GM18867 (cell line): ENCODE results near the gene APOL4.
"Not testable (repeated sequence)": the region's sequence is repeated elsewhere in the genome, so short reads cannot be mapped to it uniquely, and the experiment has no call there.

Experiments used
- ATAC-seq: cut with Tn5 transposase; IDR thresholded peaks from one replicate; pipeline ENCODE4 v1.9.1; 2021; ENCODE audit warnings: mild to moderate bottlenecking, moderate library complexity; ENCODE audit not compliant: unreplicated experiment

The APOL4 gene

GRCh38 chr22:36187862-36188261 is 13.7 kb downstream of the APOL4 start:
- not testable (repeated sequence) for ATAC-seq

DNA sequence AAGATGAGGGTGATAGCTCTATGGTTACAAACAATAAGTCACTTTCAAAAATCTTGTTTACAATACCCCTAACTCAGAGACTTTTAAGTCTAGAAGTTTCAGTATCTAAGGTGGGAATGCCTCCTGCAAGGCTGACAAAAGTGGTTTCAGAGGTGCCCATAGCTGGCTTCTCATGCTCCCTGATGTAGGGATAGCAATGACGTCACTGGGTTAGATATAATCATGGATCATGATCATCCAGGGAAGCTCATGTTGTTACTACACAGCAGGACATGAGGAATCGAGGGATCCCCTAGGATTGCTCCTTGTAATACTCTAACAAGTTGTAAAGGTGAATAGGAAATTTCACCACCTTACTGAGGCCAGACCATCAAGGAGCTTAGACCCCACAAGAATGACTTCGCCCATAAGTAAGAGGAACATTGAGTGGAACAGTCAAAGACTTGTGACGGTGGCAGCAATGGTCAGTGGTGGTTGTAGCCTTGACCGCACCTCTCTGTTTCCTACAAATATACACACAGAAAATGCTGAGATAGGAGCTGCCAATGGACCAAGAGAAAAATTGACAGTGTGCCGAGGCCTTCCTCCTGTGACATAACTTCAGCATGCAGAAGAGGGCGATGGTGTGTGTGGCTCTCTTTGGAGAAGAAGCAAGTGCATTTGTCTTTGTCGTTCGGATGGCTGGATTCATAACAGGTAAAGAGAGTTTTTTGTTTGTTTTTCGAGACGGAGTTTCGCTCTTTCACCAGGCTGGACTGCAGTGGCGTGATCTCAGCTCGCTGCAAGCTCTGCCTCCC is 15.6 kb downstream of the APOL4 start:
- no peak for ATAC-seq

GRCh38 chr22:36184433-36185025 is 17.1 kb downstream of the APOL4 start:
- no peak for ATAC-seq

- no peak for ATAC-seq
Measured at GRCh38 chr22:36183446-36183845, 18.2 kb downstream of the APOL4 start.

- no peak for ATAC-seq
Measured at GRCh38 chr22:36182857-36183256, 18.8 kb downstream of the APOL4 start.

DNA sequence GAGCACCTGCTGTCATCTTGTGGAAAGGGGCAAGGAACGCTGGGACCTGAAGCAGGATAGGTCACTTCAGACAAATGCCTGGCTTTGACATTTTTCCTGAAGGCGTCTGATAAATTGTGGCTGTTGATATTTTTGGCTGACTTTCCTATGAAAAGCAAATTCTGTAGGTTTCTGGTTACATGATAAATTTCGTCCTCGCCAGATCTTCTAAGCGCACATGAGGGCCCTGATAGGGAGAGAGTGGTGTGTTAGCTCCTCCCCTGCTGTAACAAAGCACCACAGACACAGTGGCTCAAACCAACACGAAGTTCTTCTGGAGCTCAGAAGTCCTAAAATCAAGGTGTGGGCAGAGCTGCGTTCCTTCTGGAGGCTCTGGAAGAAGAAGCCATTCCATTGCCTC is 19.6 kb downstream of the APOL4 start:
- ATAC-seq: no peak

GRCh38 chr22:36180928-36181327 is 20.7 kb downstream of the APOL4 start:
- no peak for ATAC-seq

- ATAC-seq: no peak
Measured at GRCh38 chr22:36180038-36180880, 21.4 kb downstream of the APOL4 start.

- no peak for ATAC-seq
Measured at GRCh38 chr22:36177160-36177559, 24.4 kb downstream of the APOL4 start.

- ATAC-seq: no peak
Measured at GRCh38 chr22:36175892-36176291, 25.7 kb downstream of the APOL4 start.

DNA sequence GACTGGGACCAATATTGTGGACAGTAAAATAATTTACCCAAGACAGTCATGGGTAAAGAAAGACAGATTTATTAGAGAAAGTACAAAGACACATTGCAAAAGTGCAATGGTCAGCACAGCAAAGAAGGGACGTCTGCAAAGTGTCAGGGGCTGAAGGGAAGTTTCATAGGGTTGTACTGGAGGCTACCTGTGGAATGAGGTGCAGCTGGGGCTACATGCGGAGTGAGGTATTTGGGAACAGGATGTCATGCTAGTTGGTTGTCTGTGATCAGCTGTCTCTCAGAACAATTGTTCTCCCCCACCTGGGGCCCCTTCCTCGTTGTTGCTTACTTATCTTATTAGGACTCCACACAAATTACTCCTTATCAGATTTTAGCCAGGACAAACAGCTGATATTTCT is 29.7 kb downstream of the APOL4 start:
- ATAC-seq: no peak

GRCh38 chr22:36166518-36167220 is 34.9 kb downstream of the APOL4 start:
- no peak for ATAC-seq

GRCh38 chr22:36166086-36166485 is 35.5 kb downstream of the APOL4 start:
- no peak for ATAC-seq

DNA sequence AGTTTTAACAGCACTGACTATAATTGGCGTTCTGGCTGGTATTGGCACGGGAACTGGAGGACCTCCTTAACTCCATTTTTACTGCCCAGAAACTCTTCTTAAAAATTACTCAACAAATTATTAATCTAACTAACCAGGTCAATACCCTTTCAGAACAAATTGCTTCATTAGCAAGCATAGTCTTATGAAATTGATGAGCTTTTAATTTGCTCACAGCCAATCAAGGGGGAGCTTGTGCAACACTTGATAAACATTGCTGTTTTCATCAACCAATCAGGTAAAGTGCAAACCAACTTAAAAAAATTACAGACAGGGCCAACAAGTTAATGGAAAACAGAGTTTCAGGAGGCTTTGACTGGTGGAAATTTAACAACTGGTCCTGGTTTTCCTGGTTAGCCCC is 36.5 kb downstream of the APOL4 start:
- no peak for ATAC-seq

DNA sequence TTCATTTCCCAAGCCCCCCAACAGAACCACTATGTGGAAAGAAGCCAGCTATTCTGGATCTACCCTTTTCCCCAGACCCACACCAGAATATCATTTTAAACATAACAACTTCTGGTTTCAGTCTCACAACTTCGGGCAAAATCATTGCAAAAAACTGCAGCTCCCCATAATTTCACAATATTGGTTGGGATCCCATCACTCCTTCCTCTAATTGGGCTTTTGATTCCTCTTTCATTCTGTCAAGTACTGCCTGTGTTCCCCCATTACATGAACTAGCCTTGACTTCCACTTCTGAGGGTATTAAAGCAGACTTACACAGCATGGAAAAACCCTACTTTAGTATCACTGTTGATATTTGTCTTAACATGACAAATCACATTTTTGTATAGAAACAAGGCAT is 37.0 kb downstream of the APOL4 start:
- ATAC-seq: no peak

DNA sequence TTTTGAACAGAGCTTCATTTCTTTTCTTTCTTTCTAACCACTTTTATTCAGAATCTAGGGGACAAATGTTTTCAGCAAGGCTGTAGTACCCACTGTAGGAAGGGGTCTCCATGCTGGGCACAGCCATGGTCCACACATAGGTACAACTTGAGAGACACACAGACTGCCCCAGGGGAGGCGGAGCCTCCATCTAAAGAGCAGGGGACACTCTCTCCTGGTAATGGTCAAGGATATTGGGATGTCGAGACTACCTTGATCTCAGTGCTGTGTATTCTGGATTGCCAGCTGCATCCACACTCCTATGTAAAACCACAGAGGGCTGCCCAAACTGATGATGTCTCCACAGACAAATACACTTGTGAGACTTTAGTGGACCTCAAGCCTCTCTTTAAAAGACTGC is 38.1 kb downstream of the APOL4 start:
- ATAC-seq: no peak

- ATAC-seq: no peak
Measured at GRCh38 chr22:36162127-36163034, 39.2 kb downstream of the APOL4 start.

- not testable (repeated sequence) for ATAC-seq
Measured at GRCh38 chr22:36161793-36162126, 39.8 kb downstream of the APOL4 start.

DNA sequence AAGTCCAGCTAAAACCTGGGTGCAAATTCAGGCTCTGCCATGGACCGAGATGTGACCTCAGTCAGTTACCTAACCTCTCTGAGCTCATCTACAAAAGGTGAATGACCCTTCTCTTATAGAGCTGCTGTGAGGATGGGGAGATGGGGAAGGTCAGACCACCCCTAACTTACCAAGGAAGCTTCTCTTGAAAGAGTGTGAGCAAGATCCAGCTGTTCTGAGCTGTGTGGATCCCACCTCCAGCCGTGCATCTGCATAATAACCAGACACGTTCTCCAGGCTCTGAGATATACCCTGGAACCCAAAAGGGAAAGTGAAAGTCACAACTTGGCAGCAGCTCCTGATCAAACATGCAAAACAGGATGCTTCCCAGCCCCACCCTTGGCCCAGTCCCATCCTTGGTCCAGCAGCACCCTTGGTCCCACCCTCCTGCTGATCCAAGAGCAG is 41.1 kb downstream of the APOL4 start, which contains the start of gene APOL3:
Gene APOL3, minus strand, starts transcription at position 257 of the 444 bp plus-strand sequence. CDS start 11,700 bp downstream, outside the sequence.
- no peak for ATAC-seq
